HCT116 (cell line): ENCODE measurements around the gene ZNF423. TPM values are rescaled to one million over a fixed set of nuclear protein-coding genes. Genes with fewer than 3 reads are reported as not detected.

Source experiments
- ATAC-seq: fragments of 200-7000 bp; cut with Tn5 transposase; 2 replicates; pipeline ENCODE4 v1.9.1; 2020; ENCODE audit warnings: mild to moderate bottlenecking, moderate library complexity
- BruUV-seq: library from RNA; stranded (reverse); fragments of 400-500 nt; replicated peaks from 2 replicates; lab custom pipeline; 2021; lab: Mats Ljungman, UMichigan
- CTCF ChIA-PET: fragments of 300-600 bp; sonication (Branson Sonifier 250); formaldehyde crosslinking; loops from one replicate; lab custom pipeline; 2021; ENCODE audit warnings: antibody characterized with exemption; lab: Charles Lee
- POLR2A ChIA-PET: fragments of 300-600, 350-600 bp; sonication (Branson Sonifier 250); formaldehyde crosslinking; loops from one replicate; lab custom pipeline; 2021; ENCODE audit warnings: antibody characterized with exemption; lab: Charles Lee
- RAD21 ChIA-PET, 2 experiments: fragments of 300-600 bp; sonication (Branson Sonifier 250); formaldehyde crosslinking; loops; one replicate each; lab custom pipeline; 2023; ENCODE audit warnings: low total read pairs in 2 of 2; ENCODE audit not compliant: uncharacterized antibody in 2 of 2, unreplicated experiment in 2 of 2, low non-redundant PET in 1 of 2; lab: Charles Lee
- DNase-seq: peaks from one replicate; pipeline ENCODE4 v3.0.0-alpha.2; 2010; ENCODE audit warnings: low read depth, low spot score
- H2AFZ ChIP-seq: fragments of 200-600 bp; shearing (Covaris generic), sonication (generic); 2 replicates; pipeline ENCODE4 v1.6.1; 2017; ENCODE audit warnings: low read depth, mixed run types, mixed read lengths, antibody characterized with exemption, low read length; ENCODE audit not compliant: poor library complexity, severe bottlenecking
- H3K27ac ChIP-seq: 2 replicates; pipeline ENCODE4 v1.5.1; 2012; ENCODE audit warnings: low read depth, low read length
- H3K27me3 ChIP-seq: fragments of 200-600 bp; sonication (generic); 2 replicates; pipeline ENCODE4 v1.6.1; 2016; ENCODE audit warnings: mixed run types, low read length, mixed read lengths; ENCODE audit not compliant: insufficient read depth
- H3K36me3 ChIP-seq, 2 experiments: fragments of 200-500 bp in 1 of 2; fragments of 200-600 bp in 1 of 2; sonication (Bioruptor generic) in 1 of 2; sonication (generic) in 1 of 2; 2 replicates each; pipeline versions ENCODE4 v1.5.1 to v1.6.1; 2014 to 2016; ENCODE audit warnings: low read length in 2 of 2, inconsistent platforms in 1 of 2, mixed read lengths in 1 of 2, mixed run types in 1 of 2; ENCODE audit not compliant: insufficient read depth in 2 of 2, control insufficient read depth in 1 of 2
- H3K4me1 ChIP-seq, 2 experiments: fragments of 200-600 bp in 1 of 2; sonication (generic) in 1 of 2; 2 replicates each; pipeline versions ENCODE4 v1.5.1 to v1.6.1; 2012 to 2017; ENCODE audit warnings: low read length in 2 of 2, inconsistent platforms in 1 of 2, mild to moderate bottlenecking in 1 of 2, mixed read lengths in 1 of 2, mixed run types in 1 of 2, moderate library complexity in 1 of 2; ENCODE audit not compliant: insufficient read depth in 2 of 2, control insufficient read depth in 1 of 2
- H3K4me2 ChIP-seq: fragments of 200-600 bp; sonication (generic); 2 replicates; pipeline ENCODE4 v1.6.1; 2017; ENCODE audit warnings: mixed run types, low read length, mixed read lengths
- H3K4me3 ChIP-seq, 2 experiments: fragments of 200-600 bp in 1 of 2; sonication (generic) in 1 of 2; replicated peaks in 1 of 2; 2 replicates each; pipeline ENCODE4 v1.5.1; 2011 to 2016; ENCODE audit warnings: low read length in 2 of 2, control low read depth in 1 of 2, low read depth in 1 of 2, mild to moderate bottlenecking in 1 of 2, mixed read lengths in 1 of 2, mixed run types in 1 of 2
- H3K79me2 ChIP-seq: fragments of 200-600 bp; sonication (generic); 2 replicates; pipeline ENCODE4 v1.6.1; 2017; ENCODE audit warnings: mild to moderate bottlenecking, mixed run types, low read length, moderate library complexity, mixed read lengths; ENCODE audit not compliant: insufficient read depth
- H3K9ac ChIP-seq: fragments of 200-600 bp; sonication (generic); 2 replicates; pipeline ENCODE4 v1.6.1; 2016; ENCODE audit warnings: low read length, mixed read lengths
- H3K9me2 ChIP-seq: fragments of 200-600 bp; sonication (generic), shearing (Covaris generic); 2 replicates; pipeline ENCODE4 v1.6.1; 2017; ENCODE audit warnings: mixed run types, mild to moderate bottlenecking, moderate library complexity; ENCODE audit not compliant: insufficient read depth
- H3K9me3 ChIP-seq, 2 experiments: fragments of 200-500 bp in 1 of 2; fragments of 200-600 bp in 1 of 2; sonication (Bioruptor generic) in 1 of 2; sonication (generic) in 1 of 2; 2 replicates each; pipeline ENCODE4 v1.6.1; 2014 to 2017; ENCODE audit warnings: low read length in 2 of 2, mixed read lengths in 2 of 2, inconsistent platforms in 1 of 2, low read depth in 1 of 2, mild to moderate bottlenecking in 1 of 2, mixed run types in 1 of 2, moderate library complexity in 1 of 2; ENCODE audit not compliant: control insufficient read depth in 1 of 2, insufficient read depth in 1 of 2
- H4K20me1 ChIP-seq: fragments of 200-600 bp; sonication (generic), shearing (Covaris generic); 2 replicates; pipeline ENCODE4 v1.6.1; 2017; ENCODE audit warnings: mixed run types, mild to moderate bottlenecking, moderate library complexity; ENCODE audit not compliant: insufficient read depth
- EGR1 ChIP-seq: IDR thresholded peaks from 2 replicates; pipeline ENCODE4 v1.6.1; 2012; ENCODE audit warnings: low read depth
- POLR2AphosphoS5 ChIP-seq: IDR thresholded peaks from 2 replicates; pipeline ENCODE4 v1.6.1; 2011; ENCODE audit warnings: mild to moderate bottlenecking, low read depth, low read length, moderate library complexity
- RAD21 ChIP-seq: IDR thresholded peaks from 2 replicates; pipeline ENCODE4 v1.6.1; 2012; ENCODE audit warnings: low read depth, mild to moderate bottlenecking
- TCF7L2 ChIP-seq: IDR thresholded peaks from 2 replicates; pipeline ENCODE4 v1.7.0; 2011; ENCODE audit warnings: borderline replicate concordance, inconsistent platforms; ENCODE audit not compliant: insufficient read depth, insufficient read length; ENCODE audit errors: extremely low read depth
- YY1 ChIP-seq: IDR thresholded peaks from 2 replicates; pipeline ENCODE4 v1.6.1; 2011; ENCODE audit warnings: low read length, low read depth, moderate library complexity, mild to moderate bottlenecking; ENCODE audit not compliant: insufficient replicate concordance; ENCODE audit errors: extremely low read depth
- ZFX ChIP-seq: fragments of 450-650 bp; IDR thresholded peaks from 2 replicates; pipeline ENCODE4 v1.6.1; 2017
- intact Hi-C: fragments of 100-400 bp; cut with micrococcal nuclease; formaldehyde crosslinking; loops from 2 replicates; pipeline ENCODE4 v1.10.0; 2022
- total RNA-seq: library from RNA; stranded (reverse); gene quantifications from one replicate; pipeline ENCODE4 v1.2.1, GENCODE V29; 2021; ENCODE audit not compliant: unreplicated experiment
- TF ChIP-seq, protein P1 (sequence below), 3 experiments: fragments of 200-600 bp in 1 of 3; sonication (generic) in 1 of 3; IDR thresholded peaks in 2 of 3; conservative IDR thresholded peaks in 1 of 3; 2 replicates each; pipeline ENCODE4 v1.5.1; 2012 to 2017; ENCODE audit warnings: low read depth in 2 of 3, low read length in 2 of 3, antibody characterized with exemption in 1 of 3, borderline replicate concordance in 1 of 3, control low read depth in 1 of 3, mild to moderate bottlenecking in 1 of 3, mixed read lengths in 1 of 3, mixed run types in 1 of 3, moderate library complexity in 1 of 3; ENCODE audit not compliant: insufficient read depth in 1 of 3

Gene ZNF423
- total RNA-seq, 1 experiment from 2014 or later: 0.22 TPM

GRCh38 chr16:49856672-49857330 lies 889 bp upstream of the ZNF423 start:
- intact Hi-C loops: loop anchor here (5.0 to 10.0 kb wide), 2 partner anchors 66 to 242 kb away; no protein-coding TSS in a partner anchor
- H3K27me3 ChIP-seq: peaks cover 27% of the 10 kb centered on the region
- peak; percentile 35 for DNase-seq

DNA sequence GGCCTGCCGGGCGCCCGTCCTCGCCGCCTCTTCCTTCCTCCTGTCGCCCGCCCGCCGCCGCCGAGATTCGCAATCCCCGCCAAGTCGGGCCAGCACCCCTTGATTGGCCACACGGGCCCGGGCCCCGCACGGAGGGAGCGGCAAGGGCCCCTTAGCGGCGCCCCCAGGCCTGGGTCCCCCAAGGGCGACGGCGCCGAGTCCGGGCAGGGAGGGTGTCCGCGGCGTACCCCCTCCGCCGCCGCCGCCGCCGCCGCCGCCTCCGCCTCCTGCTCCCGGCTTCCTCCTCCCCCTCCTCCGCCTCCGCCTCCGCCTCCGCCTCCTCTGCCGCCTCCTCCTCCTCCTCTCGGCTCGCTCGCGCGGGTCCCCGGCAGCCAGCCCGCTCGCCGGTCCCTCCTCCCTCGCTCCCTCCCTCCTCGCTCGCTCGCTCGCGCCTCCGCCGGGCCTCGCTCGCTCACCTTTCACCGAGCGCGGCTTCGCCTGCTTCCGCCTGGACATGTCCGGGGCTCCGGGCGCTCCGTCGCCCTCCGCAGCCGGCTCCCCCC lies 561 bp downstream of the ZNF423 start:
- Histone ChIP-seq H3K36me3 (no peaks in the 10 kb centered on the region), H3K27me3 (peaks cover 42% of the 10 kb centered on the region), H3K4me3 (peak overlapping the region; percentile 37 to 58), H3K9me2 (no peaks in the 10 kb centered on the region), H3K9ac (peak overlapping the region; percentile 11; the same call in 1 of the 2 replicates), H3K4me2 (peak overlapping the region; percentile 94), H3K4me1 (peaks cover 8 to 26% of the 10 kb centered on the region in 2 experiments; a peak in 3 of 4 replicates), H3K9me3 (no peaks in the 10 kb centered on the region), H3K27ac (no peak overlapping the region; the same call in 1 of the 2 replicates), H2AFZ (no peak overlapping the region), H4K20me1 (no peaks in the 10 kb centered on the region), H3K79me2 (no peaks in the 10 kb centered on the region)
- intact Hi-C loops: loop anchor here (5.0 to 10.0 kb wide), 2 partner anchors 67 to 241 kb away; no protein-coding TSS in a partner anchor
- POLR2A ChIA-PET: no interaction called here
- TF ChIP-seq, protein P1, sequence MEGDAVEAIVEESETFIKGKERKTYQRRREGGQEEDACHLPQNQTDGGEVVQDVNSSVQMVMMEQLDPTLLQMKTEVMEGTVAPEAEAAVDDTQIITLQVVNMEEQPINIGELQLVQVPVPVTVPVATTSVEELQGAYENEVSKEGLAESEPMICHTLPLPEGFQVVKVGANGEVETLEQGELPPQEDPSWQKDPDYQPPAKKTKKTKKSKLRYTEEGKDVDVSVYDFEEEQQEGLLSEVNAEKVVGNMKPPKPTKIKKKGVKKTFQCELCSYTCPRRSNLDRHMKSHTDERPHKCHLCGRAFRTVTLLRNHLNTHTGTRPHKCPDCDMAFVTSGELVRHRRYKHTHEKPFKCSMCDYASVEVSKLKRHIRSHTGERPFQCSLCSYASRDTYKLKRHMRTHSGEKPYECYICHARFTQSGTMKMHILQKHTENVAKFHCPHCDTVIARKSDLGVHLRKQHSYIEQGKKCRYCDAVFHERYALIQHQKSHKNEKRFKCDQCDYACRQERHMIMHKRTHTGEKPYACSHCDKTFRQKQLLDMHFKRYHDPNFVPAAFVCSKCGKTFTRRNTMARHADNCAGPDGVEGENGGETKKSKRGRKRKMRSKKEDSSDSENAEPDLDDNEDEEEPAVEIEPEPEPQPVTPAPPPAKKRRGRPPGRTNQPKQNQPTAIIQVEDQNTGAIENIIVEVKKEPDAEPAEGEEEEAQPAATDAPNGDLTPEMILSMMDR (IDR thresholded peaks at IDR 0.05 in 2 of 3, conservative IDR thresholded peaks at IDR 0.05 in 1 of 3; ENCODE audit: borderline replicate concordance in 1 of 3, insufficient read depth in 1 of 3, low read depth in 2 of 3, low read length in 2 of 3): no peak
- TF ChIP-seq ZFX (0 out of 2 replicates have a peak, but pooled peaks have one; percentile 24), TCF7L2 (no peak), EGR1 (peak; percentile 88), POLR2AphosphoS5 (peak; percentile 26; the same call in 1 of the 2 replicates)
- CTCF ChIA-PET: interaction anchor here (0.8 kb wide), 1 partner anchor 951 kb away, joined by 4 read pairs; no protein-coding TSS in a partner anchor
- RAD21 ChIA-PET: no interaction called here
- DNase-seq (no peak), ATAC-seq (peak; percentile 57)
- BruUV-seq: no TSS peak

More at GRCh38 chr16:49856672-49857330, 889 bp upstream of the ZNF423 start:
- Histone ChIP-seq H3K4me2 (peak overlapping the region; percentile 94), H2AFZ (no peak overlapping the region), H3K27ac (no peak overlapping the region), H3K4me1 (peaks cover 8 to 26% of the 10 kb centered on the region in 2 experiments; a peak in 3 of 4 replicates), H3K36me3 (no peaks in the 10 kb centered on the region), H3K4me3 (peak overlapping the region; percentile 48 to 63), H3K79me2 (no peaks in the 10 kb centered on the region), H3K9ac (no peak overlapping the region), H3K9me2 (no peaks in the 10 kb centered on the region), H4K20me1 (no peaks in the 10 kb centered on the region), H3K9me3 (no peaks in the 10 kb centered on the region)
- no TSS peak for BruUV-seq
- ChIA-PET RAD21 (no interaction called here), POLR2A (no interaction called here), CTCF (interaction anchor here (0.8 to 3.0 kb wide), 15 partner anchors 9 to 950 kb away, joined by 3 to 24 read pairs (median 5); no protein-coding TSS in a partner anchor)
- TF ChIP-seq RAD21 (peak; percentile 57), YY1 (no peak)
- ATAC-seq: peak; percentile 67
